Vagina (tissue), 2 donors: ENCODE results near the gene PBLD.

Experiments used
- POLR2A ChIP-seq, 2 donors: fragments of 450-650 bp; IDR thresholded peaks; one replicate each; pipeline ENCODE4 v1.6.1; 2017; ENCODE audit warnings: antibody characterized with exemption in 2 of 2, mild to moderate bottlenecking in 2 of 2, moderate library complexity in 2 of 2
- POLR2AphosphoS5 ChIP-seq, 2 donors: sonication (generic); formaldehyde crosslinking; IDR thresholded peaks; one replicate each; pipeline ENCODE4 v1.9.0; 2017; ENCODE audit warnings: antibody characterized with exemption in 2 of 2, mild to moderate bottlenecking in 2 of 2, low read depth in 1 of 2; ENCODE audit not compliant: insufficient read depth in 1 of 2
- TF ChIP-seq, protein P1 (sequence below), 3 experiments: fragments of 450-650 bp in 2 of 3; fragments of 200-600 bp in 1 of 3; sonication (generic) in 1 of 3; IDR thresholded peaks; one replicate each; pipeline ENCODE4 v1.5.1; 2017 to 2019; ENCODE audit warnings: antibody characterized with exemption in 3 of 3, mild to moderate bottlenecking in 2 of 3, moderate library complexity in 2 of 3

DNA sequence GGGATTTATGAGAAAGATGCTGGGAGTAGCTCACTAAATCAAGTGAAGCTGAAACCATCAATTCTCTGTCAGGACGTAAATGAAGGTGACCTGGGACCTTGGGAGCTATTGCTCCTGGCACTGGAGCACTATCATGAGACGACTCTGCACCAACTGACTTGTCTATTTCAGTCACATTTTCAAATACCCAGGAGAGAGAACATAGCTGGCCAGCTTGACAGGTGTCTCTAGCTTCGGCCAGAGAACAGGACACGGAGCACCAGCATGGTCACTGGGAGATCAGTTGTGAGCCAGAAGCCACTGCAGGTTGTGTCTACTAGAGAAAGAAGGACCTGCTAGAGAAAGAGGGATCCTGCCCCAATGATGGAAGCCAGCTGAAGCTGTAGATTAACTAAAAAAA is 83.4 kb downstream of the PBLD start:
- TF ChIP-seq POLR2A (IDR thresholded peaks at IDR 0.05): no peak
- TF ChIP-seq, protein P1, sequence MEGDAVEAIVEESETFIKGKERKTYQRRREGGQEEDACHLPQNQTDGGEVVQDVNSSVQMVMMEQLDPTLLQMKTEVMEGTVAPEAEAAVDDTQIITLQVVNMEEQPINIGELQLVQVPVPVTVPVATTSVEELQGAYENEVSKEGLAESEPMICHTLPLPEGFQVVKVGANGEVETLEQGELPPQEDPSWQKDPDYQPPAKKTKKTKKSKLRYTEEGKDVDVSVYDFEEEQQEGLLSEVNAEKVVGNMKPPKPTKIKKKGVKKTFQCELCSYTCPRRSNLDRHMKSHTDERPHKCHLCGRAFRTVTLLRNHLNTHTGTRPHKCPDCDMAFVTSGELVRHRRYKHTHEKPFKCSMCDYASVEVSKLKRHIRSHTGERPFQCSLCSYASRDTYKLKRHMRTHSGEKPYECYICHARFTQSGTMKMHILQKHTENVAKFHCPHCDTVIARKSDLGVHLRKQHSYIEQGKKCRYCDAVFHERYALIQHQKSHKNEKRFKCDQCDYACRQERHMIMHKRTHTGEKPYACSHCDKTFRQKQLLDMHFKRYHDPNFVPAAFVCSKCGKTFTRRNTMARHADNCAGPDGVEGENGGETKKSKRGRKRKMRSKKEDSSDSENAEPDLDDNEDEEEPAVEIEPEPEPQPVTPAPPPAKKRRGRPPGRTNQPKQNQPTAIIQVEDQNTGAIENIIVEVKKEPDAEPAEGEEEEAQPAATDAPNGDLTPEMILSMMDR (IDR thresholded peaks at IDR 0.05): no peak
- TF ChIP-seq POLR2AphosphoS5 (IDR thresholded peaks at IDR 0.05; ENCODE audit: insufficient read depth in 1 of 2, low read depth in 1 of 2): no peak
